NCI-H345 (cell line): Measurements from ENCODE around the gene HOXC10.
A peak's percentile ranks its signal among the peaks of the same experiment; 100 is the strongest.

Experiments
- DNase-seq: peaks from one replicate; lab custom pipeline; 2025; lab: John Stamatoyannopoulos, UW

Gene HOXC10

DNA sequence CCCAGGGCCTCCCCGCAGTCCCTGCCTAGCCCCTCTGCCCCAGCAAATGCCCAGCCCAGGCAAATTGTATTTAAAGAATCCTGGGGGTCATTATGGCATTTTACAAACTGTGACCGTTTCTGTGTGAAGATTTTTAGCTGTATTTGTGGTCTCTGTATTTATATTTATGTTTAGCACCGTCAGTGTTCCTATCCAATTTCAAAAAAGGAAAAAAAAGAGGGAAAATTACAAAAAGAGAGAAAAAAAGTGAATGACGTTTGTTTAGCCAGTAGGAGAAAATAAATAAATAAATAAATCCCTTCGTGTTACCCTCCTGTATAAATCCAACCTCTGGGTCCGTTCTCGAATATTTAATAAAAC lies 45.5 kb downstream of the HOXC10 start:
- DNase-seq = no peak

DNA sequence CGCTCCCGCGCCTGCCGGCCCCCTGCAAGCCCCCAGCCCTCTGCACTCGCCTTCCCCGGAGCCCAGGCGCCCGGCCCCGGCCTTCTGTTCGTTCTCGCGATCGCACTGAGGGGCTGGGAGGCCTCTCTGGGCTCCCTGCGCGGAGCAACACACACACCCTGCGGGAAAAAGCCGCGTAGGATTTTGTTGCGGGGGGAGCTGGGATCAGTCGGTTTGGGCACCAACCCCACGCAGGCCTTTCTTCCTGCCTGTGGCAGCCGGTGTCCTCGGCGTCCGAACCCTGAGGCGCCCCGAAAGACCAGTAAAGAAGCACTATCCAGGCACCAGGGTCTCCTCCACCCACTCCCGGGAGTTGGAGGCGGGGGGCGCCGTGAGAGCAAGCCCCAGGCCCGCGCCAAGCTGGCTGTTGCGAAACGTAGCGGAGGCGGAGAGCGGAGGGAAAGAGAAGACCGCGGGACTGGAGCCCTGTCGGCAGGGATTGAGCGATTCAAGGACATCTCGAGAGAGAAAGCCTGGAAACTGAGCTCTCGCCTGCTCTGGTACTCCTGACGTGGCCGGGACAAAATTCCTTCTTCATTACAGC lies 46.0 kb downstream of the HOXC10 start:
- no peak for DNase-seq

DNA sequence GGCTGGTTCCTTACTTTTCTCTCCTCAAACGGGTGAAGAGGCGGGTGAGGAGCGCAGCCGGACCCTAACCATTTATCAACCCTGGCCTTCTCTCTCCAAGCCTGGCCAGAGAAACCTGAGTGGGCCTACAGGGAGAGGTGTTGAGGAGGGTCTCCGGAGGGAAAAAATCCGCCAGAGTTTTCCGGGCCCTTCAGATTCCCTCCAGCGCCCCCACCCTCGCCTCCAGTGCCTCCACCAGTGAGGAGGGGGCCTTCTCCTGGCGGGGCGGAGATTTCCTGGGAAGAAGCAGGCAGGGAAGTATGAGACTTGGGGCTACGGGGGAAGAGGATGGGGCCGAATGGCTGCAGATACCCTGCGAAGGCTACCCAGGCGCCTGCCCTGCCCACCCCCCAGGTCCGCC lies 46.5 kb downstream of the HOXC10 start:
- no peak for DNase-seq

DNA sequence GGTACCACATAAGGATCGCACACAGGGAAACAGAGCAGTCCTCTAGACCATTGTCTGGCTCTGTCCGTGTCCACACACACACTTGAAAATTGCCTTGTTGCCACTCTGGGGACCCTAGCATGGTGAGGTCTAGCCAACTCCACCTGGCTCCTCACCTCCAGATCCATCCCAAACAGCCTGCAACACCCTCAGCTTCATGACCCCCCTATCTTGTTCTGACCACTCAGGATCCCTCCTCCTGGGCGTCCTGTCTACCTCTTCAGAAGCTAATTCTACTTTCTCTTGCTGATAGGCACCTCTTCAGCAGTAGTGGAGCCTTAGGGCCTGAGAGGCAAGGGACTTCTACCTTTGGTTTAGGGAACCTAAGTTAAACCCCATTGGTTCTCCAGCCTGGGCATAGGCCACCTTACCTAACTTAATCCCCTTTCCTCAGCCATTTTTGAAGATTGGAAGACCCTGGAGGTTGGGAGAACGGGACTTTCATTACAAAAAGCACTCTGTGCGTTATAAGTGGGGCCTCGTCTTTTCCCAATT lies 47.2 kb downstream of the HOXC10 start:
- DNase-seq = no peak

DNA sequence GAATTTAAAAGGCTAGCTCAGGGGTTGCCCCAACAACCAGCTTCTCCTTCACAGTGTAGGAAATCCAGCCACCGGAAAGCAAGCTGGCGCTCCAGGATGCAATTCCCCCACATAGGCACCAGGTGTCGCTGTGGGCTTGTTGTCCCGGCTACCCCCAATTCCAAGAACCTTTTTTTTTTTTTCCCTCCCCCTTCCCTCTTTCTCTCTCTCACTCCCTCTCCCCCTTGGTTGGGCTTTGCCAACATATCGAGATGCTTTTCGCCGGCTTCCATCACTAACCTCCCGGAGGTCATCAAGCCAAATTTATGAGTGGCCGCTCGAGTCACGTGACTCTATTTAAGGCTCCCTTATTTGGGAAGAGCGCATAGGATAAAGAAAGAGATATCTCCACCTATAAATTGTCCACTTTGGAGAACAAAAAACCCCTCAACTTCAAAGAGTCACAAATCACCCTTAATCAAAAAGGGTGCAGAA lies 47.7 kb downstream of the HOXC10 start, which contains the start of gene HOXC5:
HOXC5 (plus strand) TSS at position 424 of the 474 bp plus-strand sequence. CDS start 73 bp downstream, outside the sequence.
- peak; percentile 70 for DNase-seq

DNA sequence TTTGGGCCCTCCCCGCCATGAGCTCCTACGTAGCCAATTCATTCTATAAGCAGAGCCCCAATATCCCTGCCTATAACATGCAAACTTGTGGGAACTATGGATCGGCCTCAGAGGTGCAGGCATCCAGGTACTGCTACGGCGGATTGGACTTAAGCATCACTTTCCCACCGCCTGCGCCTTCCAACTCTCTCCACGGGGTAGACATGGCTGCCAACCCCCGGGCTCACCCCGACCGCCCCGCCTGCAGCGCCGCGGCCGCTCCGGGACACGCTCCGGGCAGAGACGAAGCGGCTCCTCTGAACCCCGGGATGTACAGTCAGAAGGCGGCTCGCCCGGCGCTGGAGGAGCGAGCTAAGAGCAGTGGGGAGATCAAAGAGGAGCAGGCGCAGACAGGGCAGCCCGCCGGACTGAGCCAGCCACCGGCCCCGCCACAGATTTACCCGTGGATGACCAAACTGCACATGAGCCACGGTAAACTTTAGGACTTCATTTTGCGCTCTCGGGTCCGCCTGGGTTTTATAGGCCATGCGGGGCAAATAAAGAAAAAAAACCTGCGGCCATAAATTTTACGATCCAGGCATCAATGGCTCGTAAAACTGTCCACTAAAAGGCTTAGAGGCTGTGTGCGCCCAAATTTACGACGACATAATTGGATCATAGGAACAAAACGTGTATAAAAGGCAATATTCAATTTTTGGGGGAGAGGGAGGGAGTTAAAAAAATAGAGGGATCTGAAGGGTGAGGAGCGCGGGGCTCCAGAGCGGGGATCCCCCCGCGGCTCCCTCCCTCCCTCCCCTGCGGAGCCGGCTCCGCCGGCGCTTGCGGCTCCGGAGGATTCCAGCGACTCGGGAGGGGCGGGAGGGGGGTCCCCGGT lies 48.4 kb downstream of the HOXC10 start:
- DNase-seq = peak; percentile 43

DNA sequence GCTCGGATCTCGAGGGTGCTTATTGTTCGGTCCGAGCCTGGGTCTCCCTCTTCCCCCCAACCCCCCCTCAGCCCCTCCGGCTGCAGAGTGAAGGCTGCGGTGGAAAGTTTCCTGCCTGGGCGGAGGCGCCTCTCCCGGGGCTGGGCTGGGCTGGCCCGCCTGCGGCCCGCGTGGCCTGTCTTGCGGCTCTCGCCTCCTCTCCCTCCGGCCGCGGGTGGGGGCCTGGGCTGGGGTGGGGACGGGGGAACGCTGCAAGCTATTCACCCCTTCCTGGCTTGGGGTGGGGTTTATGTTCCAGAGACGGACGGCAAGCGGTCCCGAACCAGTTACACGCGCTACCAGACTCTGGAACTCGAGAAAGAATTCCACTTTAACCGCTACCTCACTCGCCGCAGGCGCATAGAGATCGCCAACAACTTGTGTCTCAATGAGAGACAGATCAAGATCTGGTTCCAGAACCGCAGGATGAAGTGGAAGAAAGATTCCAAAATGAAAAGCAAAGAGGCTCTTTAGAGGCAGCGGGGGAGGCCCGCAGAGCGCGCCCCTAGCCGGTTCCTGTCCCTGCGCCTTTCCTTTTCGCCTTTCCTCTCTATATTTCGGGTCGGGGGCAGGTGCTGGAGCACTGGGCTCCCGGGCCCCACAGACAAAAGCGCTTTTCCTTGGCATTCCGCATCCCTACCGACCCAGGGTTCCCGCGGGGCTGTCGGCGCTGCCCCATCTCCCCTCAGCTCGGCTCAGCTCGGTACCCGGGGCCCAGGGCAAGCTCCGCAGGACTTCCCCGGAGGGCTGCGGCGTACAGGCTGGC lies 49.2 kb downstream of the HOXC10 start:
- DNase-seq = no peak

DNA sequence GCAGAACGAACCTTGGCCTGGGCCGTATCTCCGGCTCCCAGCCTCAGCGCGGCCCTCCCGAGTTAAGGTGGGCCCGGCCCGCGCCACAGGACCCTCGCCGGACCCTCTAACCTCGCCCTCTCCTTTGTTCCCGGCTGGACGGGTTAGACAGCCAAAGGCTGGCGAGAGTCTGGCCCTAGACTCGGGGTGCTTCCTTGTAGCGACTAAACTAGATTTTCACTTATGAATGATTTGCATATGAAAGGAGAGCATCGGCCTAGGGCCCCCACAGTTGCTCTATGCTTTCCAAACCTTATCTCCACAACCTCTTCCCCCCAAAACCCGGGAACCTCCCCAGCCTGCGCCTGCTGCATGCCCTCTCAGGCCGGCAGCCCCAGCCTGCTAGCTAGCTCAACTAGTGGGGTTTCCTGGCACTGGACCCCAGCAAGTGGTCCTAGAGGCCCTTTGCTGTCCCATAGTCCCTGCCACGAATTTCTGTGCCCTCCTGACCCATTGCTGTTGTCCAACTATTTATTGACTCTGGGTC lies 49.9 kb downstream of the HOXC10 start:
- DNase-seq = no peak

DNA sequence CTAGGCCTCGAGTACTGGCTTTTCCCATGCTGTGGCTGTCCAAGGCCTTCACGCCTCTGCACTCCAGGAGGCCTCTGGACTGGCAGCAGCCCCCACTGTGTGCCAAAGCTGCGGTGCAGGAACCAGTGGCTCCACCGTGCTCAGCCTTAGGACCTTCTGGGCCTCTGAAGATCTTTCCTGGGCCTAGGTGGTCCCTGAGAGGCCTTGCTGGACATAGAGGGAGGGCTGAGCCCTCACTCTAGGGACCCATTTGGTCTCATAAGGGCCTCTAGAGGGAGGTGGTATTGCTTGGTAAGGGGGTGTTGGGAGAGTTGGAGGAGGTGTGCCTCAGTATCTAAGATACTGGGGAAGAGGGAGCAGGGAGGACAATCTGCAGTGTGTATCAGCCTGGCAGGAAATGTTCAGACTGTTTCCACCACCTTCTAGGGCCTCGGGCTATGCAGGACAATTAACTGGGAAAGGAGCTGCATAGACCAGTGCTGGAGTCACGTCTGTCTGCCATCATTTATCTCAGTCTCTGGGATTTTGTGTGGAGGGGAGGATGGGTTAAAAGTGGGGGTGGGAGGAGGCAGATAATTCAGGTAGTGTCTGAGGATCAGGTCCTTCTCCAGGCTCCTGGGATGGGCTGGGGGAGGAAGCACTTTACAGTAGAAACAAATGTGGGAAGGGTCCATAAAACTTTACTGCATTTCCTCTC lies 50.8 kb downstream of the HOXC10 start:
- DNase-seq = no peak

DNA sequence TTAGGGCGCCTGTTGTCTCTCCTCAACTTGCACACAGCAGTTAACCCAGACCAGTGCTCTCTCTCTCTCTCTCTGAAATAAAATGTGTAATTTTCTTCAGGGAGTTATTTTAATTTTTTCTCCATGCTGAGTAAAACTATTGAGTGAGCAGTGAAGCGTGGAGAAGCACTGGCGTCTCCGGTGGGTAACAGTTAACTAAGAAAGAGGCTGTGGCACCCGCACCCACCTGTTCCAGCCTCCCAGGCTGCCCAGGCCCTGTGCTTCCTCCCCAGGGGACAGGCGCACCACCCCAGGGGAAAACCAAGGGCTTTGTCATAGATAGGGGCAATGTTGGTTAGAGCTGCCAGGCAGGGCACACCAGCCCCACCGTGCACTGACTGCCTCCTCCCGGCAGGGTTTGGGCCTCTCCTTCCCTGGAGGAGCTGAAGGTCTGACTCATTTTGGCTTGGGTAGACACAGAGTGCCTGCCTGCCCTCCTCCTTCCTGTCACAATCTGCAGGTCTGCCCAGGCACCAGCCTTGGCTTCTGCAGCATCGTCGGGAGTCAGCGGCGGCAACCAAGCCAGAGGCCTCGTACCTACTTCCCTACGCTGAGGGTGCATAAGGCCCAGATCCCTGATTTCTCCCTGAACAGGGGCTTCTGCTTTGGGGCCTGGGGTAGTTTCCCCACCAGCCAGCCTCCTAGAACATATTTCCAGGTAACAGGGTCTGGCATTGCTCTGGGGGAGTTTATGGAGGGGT lies 51.8 kb downstream of the HOXC10 start:
- DNase-seq = peak; percentile 70

DNA sequence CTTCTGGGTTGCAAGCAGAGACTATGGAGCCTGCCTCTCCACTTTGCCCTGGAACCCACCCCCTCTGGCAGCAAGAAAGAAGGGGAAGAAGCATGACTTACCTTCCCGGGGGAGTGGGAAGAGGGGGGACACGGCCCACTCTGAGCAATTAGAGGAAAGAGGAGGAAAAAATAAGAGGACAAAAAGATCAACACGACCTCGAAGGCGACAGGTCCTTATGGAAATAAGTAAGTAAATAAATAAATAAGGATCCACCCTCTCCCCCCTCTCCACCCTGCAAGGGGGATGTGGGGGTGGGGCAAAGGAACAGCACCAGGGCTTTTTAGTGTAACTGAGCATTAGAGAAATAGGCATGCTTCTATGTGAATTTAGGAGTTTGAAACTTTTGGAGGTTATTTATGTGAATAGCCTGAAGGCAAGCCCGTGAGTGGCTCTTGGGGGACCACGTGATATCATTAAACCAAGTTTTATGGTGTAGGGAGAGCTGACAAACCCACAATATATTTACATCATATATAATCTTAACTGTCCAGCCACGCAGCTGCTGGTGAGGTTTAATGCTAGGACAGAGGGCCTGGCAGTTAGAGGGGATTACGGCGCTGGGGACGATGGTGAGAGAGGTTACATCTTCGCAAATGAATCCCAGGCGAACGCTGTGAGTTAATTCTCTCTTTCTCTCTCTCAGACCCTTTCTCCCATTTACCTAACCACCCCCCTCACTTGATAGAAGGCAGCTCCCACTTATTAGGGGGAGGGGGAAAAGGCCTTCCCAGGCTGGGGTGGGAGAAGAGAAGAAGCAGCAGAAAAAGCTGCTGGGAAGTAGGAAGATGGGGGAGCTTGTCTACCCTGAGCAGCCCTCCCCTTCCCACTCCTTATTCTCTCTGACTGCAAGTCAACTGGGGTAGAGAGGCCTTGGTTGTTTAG lies 52.7 kb downstream of the HOXC10 start:
- no peak for DNase-seq

DNA sequence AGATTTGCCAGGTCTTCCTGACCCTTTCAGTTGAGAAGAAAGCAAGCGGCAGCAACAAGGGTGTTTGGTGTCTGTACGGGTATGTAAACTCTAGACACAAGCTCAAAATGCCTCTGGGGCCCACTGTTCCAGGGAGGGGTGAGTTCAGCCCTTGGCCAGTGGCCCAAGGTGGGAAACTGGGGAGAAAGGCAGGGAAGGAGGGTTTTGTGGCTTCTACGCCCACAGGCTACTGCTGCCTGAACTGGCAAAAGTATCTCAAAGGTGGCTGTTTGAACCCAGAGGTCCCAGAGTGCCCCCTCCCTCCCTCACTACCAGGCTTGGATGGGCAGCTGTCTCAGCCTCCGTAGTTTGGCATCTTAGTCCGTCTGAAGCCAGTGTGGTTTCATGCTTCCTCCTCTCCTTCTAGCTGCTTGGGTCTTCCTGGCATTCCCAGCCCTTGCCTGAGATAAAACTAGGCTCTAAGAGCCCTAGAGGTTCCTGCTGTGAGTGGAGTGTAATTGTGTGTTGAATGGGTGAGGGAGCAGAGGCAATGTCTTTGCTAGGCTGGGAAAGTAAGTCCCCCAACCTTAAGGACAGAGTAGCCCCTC lies 53.4 kb downstream of the HOXC10 start:
- no peak for DNase-seq

DNA sequence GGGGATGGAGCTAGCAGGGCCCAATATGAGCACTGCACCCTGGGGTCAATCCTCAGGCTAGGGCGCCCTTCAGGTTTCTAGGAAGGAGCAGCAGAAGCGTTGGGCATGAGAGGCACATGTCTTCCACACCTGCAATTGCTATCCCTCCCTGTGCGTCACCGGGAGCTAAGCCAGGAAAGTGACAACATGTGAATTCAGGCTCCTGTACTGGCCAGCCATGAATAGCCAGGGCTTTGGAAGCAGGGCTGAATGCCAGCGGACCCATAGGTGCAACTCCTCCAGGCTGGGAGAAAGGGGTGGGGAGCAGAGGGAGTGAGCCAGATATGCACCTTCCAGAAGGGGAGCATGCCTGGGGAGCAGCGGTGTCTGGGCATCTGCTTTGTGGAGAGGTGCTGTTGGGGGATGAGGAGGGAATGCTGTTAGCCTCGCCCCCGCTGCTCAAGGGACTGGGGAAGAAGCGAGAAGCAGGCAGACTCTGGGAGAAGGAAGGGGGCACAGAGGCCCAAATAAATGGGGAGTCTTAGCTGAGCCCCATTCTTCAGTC lies 54.0 kb downstream of the HOXC10 start:
- DNase-seq = no peak

DNA sequence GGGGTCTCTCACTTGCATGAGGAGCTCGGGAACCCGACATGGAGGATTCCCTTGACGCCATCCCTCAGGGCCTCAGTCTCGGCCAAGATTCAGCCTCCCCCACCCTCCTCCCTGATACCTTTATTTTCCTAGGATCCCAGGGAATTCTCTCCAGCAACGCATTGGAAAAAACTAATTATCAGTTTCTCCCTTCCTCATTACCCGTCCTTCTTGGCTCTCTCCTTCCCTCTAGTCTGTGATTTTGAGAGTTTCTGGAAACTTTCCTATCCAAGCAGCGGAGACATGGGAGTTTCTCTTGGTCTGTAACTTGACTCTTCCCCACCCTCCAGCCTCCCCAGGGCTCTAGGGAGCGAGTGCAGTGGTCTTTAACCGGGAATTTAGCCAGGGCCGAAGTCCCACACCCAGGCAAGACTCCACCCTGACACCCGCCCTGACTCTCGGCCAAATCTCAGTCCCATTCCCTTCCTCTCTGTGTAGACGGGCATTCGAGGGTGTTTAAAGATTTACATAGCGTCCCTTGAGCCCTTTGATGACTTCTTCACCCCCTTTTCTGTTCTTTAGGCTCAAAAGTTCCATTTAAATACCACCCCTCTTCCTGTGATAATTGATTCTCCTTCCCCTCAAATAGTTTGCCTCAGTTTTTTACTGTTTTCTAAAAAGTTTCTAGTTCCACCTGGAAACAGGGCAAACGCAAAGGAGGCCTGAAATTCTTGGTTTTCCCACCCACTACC lies 54.6 kb downstream of the HOXC10 start:
- no peak for DNase-seq
